Stomach (tissue), 9 donors: ENCODE measurements around the gene CABLES1. TPM values are rescaled to one million over a fixed set of nuclear protein-coding genes. Genes with fewer than 3 reads are reported as not detected.

Source experiments
- DNase-seq, 2 donors: peaks; one replicate each; pipeline versions ENCODE4 v3.0.0 to v3.0.0-alpha.2; 2013 to 2019
- H3K27ac ChIP-seq, 5 donors: fragments of 200-600 bp in 4 of 5; sonication (generic) in 4 of 5; one replicate each; pipeline ENCODE4 v1.5.1; 2013 to 2019; ENCODE audit warnings: mild to moderate bottlenecking in 1 of 5, moderate library complexity in 1 of 5
- H3K27me3 ChIP-seq, 3 donors: fragments of 200-600 bp; sonication (generic); one replicate each; pipeline ENCODE4 v1.5.1; 2017 to 2019; ENCODE audit warnings: mixed run types in 1 of 3
- H3K36me3 ChIP-seq, 4 donors: fragments of 200-600 bp; sonication (generic); 1 replicate in 3 of 4; 2 replicates in 1 of 4; pipeline ENCODE4 v1.5.1; 2016 to 2019
- H3K4me1 ChIP-seq, 4 donors: fragments of 200-600 bp; sonication (generic); one replicate each; pipeline ENCODE4 v1.5.1; 2016 to 2019
- H3K4me3 ChIP-seq, 4 donors: fragments of 200-600 bp; sonication (generic) in 3 of 4; one replicate each; pipeline ENCODE4 v1.5.1; 2016 to 2019; ENCODE audit warnings: mild to moderate bottlenecking in 1 of 4
- H3K9me3 ChIP-seq, 4 donors: fragments of 200-600 bp; sonication (generic); one replicate each; pipeline ENCODE4 v1.5.1; 2016 to 2019
- EP300 ChIP-seq: sonication (generic); formaldehyde crosslinking; IDR thresholded peaks from one replicate; pipeline ENCODE4 v1.6.1; 2017; ENCODE audit warnings: antibody characterized with exemption
- POLR2A ChIP-seq, 4 donors: fragments of 450-650 bp; IDR thresholded peaks; one replicate each; pipeline ENCODE4 v1.6.1; 2016; ENCODE audit warnings: antibody characterized with exemption in 4 of 4, control low read depth in 2 of 4, mild to moderate bottlenecking in 1 of 4, moderate library complexity in 1 of 4
- POLR2AphosphoS5 ChIP-seq, 3 donors: sonication (generic); formaldehyde crosslinking; IDR thresholded peaks; one replicate each; pipeline ENCODE4 v1.6.1; 2016; ENCODE audit warnings: antibody characterized with exemption in 3 of 3
- WGBS, 5 donors: extraction: QIAGEN DNeasy Blood & Tissue Kit in 3 of 5; methylation state at CpG; one replicate each; pipeline versions ENCODE4 v1.1.5 to v1.1.7; 2013 to 2018; 5-methylcytosine and 5-hydroxymethylcytosine counted together
- intact Hi-C: fragments of 100-400 bp; cut with DNase I; formaldehyde crosslinking; loops from one replicate; pipeline ENCODE4 v1.15.1; 2023; ENCODE audit warnings: low total_unique reads
- polyA plus RNA-seq, 3 donors: library from polyadenylated mRNA; stranded (reverse); fragments of 200-250 nt; gene quantifications; one replicate each; pipeline ENCODE4 v1.2.3, GENCODE V29; 2013
- total RNA-seq, 5 donors: library from RNA; depleted of rRNA; stranded (reverse); fragments of >200 nt; gene quantifications; one replicate each; pipeline versions ENCODE4 v1.1.0 to v1.2.3, GENCODE V29; 2014 to 2016
- TF ChIP-seq, protein P1 (sequence below), 7 experiments: fragments of 450-650 bp in 4 of 7; fragments of 200-600 bp in 3 of 7; sonication (generic) in 3 of 7; IDR thresholded peaks; one replicate each; pipeline ENCODE4 v1.5.1; 2016 to 2019; ENCODE audit warnings: antibody characterized with exemption in 7 of 7, control low read depth in 2 of 7, mild to moderate bottlenecking in 1 of 7
- donor health status: healthy with polysubstance abuse.
- donor health status: Bipolar disorder and iron deficiency.
- donor health status: healthy.

CABLES1 gene
- total and polyA plus RNA-seq, 8 donors, result 5.6 to 36.8 (median 18.2) TPM

GRCh38 chr18:23099621-23100020 lies 35.7 kb upstream of the CABLES1 start:
- no peaks in the 10 kb centered on the region for H3K9me3 ChIP-seq
- H3K36me3 ChIP-seq, result no peaks in the 10 kb centered on the region
- no peaks in the 10 kb centered on the region for H3K27me3 ChIP-seq
- WGBS, 5 donors, result 28 to 60% (median 54%) methylated on average over 5 of the region's 5 CpGs
- peak; percentile 87 to 92 for DNase-seq
- H3K4me1 ChIP-seq, result peaks cover 4 to 25% (median 14%) of the 10 kb centered on the region in 4 donors
- H3K27ac ChIP-seq, result peak overlapping the region; percentile 66 to 82 (median 72)
- no peak overlapping the region for H3K4me3 ChIP-seq
- no peak for TF ChIP-seq EP300
- peak in 2 of 3 donors; percentile 66 to 75 for TF ChIP-seq POLR2AphosphoS5 (IDR thresholded peaks at IDR 0.05)
- TF ChIP-seq POLR2A (IDR thresholded peaks at IDR 0.05), result no peak
- intact Hi-C loops, result no loop called here

DNA sequence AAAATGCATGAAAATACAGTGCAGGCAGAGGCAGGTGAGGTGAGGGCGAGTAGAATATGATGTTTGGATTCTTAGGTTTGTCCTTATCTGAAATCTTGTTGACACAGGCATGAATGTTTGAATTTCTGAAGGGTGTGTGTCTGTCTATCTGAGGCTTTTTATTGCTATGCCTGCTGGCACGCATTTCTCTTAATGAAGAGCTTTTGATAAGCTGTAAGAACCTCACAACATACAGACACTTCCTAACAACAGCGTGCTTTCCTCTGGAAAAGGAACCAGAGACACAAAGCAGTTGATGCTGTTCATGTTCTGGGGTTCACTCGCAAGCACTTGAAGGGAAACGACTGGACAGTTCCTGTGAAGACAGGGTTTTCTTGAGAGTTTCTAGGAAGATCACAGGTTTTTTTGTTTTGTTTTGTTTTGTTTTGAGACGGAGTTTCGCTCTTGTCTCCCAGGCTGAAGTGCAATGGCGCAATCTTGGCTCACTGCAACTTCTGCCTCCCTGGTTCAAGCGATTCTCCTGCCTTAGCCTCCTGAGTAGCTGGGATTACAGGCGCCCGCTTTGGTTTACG lies 33.3 kb upstream of the CABLES1 start:
- WGBS, 5 donors, result 53 to 68% (median 58%) methylated on average over 12 of the region's 12 CpGs
- Histone ChIP-seq H3K9me3 (no peaks in the 10 kb centered on the region), H3K27ac (peak overlapping the region in 4 of 5 donors; percentile 57 to 75 (median 64)), H3K4me3 (no peak overlapping the region), H3K27me3 (no peaks in the 10 kb centered on the region), H3K4me1 (peaks cover 4 to 30% (median 11%) of the 10 kb centered on the region in 4 donors), H3K36me3 (no peaks in the 10 kb centered on the region)
- DNase-seq, result peak in 1 of 2 donors; percentile 38
- TF ChIP-seq EP300 (no peak), POLR2AphosphoS5 (IDR thresholded peaks at IDR 0.05) (peak in 1 of 3 donors; percentile 40)
- intact Hi-C loops, result no loop called here

DNA sequence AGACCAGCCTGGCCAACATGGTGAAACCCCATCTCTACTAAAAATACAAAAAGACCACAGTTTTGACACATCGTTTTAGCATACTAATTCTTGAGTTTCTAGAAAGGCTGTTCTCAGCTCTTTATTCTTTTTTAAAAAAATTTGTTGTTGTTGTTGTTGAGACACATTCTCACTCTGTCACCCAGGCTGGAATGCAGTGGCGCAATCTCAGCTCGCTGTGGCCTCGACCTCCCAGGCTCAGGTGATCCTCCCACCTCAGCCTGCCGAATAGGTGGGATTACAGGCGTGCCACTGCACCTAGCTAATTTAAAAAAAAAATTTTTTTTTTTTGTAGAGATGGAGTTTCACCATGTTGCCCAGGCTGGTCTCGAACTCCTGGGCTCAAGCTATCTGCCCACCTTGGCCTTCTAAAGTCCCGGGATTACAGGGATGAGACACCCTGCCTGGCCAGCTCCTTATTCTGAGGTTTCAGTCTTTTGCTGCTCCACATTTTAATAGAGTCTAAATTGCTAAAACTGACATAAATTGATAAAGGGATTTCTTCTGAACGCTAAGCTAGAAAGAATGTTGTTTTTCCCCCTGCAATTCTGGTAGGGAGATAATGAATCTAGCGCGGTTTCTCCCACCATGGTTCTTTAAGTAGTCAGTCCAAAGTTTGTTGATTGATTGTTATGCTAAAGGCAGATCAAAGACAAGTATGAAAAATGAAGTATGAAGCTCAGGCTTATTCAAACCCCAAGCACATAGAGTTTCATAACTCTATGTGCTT lies 32.6 kb upstream of the CABLES1 start:
- 84 to 91% (median 85%) methylated on average over 11 of the region's 11 CpGs for WGBS, 5 donors
- no peak for DNase-seq
- H3K4me3 ChIP-seq, result no peak overlapping the region
- intact Hi-C loops, result no loop called here
- no peaks in the 10 kb centered on the region for H3K9me3 ChIP-seq
- peaks cover 4 to 30% (median 11%) of the 10 kb centered on the region in 4 donors for H3K4me1 ChIP-seq
- H3K27ac ChIP-seq, result peak overlapping the region in 4 of 5 donors; percentile 57 to 75 (median 64)
- TF ChIP-seq, protein P1, sequence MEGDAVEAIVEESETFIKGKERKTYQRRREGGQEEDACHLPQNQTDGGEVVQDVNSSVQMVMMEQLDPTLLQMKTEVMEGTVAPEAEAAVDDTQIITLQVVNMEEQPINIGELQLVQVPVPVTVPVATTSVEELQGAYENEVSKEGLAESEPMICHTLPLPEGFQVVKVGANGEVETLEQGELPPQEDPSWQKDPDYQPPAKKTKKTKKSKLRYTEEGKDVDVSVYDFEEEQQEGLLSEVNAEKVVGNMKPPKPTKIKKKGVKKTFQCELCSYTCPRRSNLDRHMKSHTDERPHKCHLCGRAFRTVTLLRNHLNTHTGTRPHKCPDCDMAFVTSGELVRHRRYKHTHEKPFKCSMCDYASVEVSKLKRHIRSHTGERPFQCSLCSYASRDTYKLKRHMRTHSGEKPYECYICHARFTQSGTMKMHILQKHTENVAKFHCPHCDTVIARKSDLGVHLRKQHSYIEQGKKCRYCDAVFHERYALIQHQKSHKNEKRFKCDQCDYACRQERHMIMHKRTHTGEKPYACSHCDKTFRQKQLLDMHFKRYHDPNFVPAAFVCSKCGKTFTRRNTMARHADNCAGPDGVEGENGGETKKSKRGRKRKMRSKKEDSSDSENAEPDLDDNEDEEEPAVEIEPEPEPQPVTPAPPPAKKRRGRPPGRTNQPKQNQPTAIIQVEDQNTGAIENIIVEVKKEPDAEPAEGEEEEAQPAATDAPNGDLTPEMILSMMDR (IDR thresholded peaks at IDR 0.05), result no peak
- TF ChIP-seq EP300, result no peak
- TF ChIP-seq POLR2AphosphoS5 (IDR thresholded peaks at IDR 0.05), result no peak
- TF ChIP-seq POLR2A (IDR thresholded peaks at IDR 0.05), result no peak
- H3K27me3 ChIP-seq, result no peaks in the 10 kb centered on the region
- H3K36me3 ChIP-seq, result no peaks in the 10 kb centered on the region

DNA sequence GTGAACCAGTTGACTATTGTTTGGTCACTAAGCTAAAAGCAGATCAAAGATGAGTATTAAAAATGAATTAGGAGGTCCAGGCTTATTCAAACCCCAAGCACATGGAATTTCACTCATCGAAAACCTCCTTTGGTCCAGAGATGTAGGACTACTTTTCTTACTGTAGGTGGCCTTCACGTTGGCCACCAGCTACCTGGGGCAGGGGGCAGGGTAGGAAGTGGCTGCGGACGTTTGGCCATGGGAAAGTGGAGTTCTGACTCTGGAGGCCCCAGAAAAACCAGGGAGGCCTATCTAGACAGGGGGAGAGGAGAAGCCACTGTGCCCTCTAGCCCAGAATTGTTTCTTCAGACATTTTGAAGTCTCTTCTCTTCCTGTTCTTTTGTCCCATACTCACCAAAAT lies 31.8 kb upstream of the CABLES1 start:
- Histone ChIP-seq H3K4me1 (peaks cover 4 to 30% (median 11%) of the 10 kb centered on the region in 4 donors), H3K4me3 (no peak overlapping the region), H3K27me3 (no peaks in the 10 kb centered on the region), H3K36me3 (no peaks in the 10 kb centered on the region), H3K27ac (no peak overlapping the region), H3K9me3 (no peaks in the 10 kb centered on the region)
- 88 to 95% (median 89%) methylated on average over 4 of the region's 4 CpGs for WGBS, 5 donors
- no peak for DNase-seq
- TF ChIP-seq POLR2AphosphoS5 (IDR thresholded peaks at IDR 0.05) (no peak), EP300 (no peak), POLR2A (IDR thresholded peaks at IDR 0.05) (no peak)
- TF ChIP-seq, protein P1 (IDR thresholded peaks at IDR 0.05), result no peak
- intact Hi-C loops, result no loop called here

DNA sequence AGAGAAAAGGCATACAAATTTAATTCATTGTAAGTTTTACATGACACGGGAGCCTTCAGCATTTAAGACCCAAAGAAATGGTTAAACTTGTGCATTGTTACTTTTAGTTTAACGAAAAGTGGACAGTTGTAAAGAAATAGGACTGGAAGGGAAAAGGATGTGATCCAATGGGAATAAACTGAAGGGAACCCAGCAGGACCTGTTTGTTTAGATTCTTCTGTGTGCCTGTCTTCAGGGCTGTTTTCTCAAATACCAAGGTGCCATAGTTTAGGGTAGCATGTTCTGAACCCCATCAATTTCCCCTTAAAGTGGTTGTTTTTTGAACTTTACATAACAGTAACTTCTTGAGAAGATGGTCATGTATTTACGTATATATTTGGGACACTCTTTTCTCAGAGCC lies 30.3 kb upstream of the CABLES1 start:
- no peak for DNase-seq
- H3K4me1 ChIP-seq, result peaks cover 4 to 21% (median 4%) of the 10 kb centered on the region in 4 donors
- H3K27ac ChIP-seq, result no peak overlapping the region
- H3K27me3 ChIP-seq, result no peaks in the 10 kb centered on the region
- no peaks in the 10 kb centered on the region for H3K36me3 ChIP-seq
- TF ChIP-seq EP300, result no peak
- TF ChIP-seq, protein P1 (IDR thresholded peaks at IDR 0.05), result no peak
- TF ChIP-seq POLR2A (IDR thresholded peaks at IDR 0.05), result no peak
- no peak for TF ChIP-seq POLR2AphosphoS5 (IDR thresholded peaks at IDR 0.05)
- H3K9me3 ChIP-seq, result no peaks in the 10 kb centered on the region
- H3K4me3 ChIP-seq, result no peak overlapping the region
- intact Hi-C loops, result no loop called here
- 85 to 95% (median 88%) methylated on average over 3 of the region's 3 CpGs for WGBS, 5 donors
